Brain pericyte (primary cell): ENCODE data around the gene ZNF143.
"Not testable (repeated sequence)": the region's sequence is repeated elsewhere in the genome, so short reads cannot be mapped to it uniquely, and the experiment has no call there.

ENCODE experiments used
- DNase-seq: peaks from one replicate; pipeline ENCODE4 v3.0.0-alpha.2; 2012; ENCODE audit warnings: low read depth, low spot score

ZNF143 gene

DNA sequence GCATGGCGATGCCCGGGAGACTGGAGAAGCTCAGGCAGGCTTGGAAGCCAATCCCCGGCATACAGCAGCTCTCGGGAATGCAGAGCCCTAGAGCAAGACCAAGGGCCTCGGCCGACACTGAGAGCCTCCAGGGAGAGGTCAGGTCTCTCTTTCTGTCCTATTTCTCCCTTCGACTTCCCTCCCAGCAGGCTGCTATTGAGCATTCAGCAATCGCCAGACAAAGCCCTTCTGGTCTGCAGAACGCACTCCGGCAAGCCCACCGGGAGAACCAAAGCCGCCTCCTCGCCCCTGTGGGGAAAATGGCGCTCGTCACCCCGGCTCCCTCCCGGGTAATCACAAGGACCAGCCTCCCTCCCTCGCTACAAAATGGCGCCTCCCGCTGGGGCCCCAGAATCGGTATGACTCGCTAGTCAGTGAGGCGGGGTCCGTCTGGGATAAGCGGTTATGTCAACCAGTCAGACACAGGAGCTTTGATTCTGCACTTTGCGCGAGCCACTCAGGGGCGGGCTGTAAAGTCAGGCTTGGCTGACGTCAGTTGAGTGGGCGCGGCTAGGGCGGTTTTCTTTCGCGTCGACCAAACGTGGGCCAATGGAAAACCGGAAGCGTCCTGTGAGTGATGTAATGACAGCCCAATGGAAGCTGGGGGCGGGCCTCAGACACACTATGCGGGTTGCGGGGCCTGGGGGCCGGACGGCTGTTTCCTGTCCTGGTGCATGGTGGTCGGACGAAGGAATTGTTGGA is at the start of gene ZNF143:
TSS of gene ZNF143 (plus strand) at position 691 of the 741 bp plus-strand sequence. CDS start 10,297 bp downstream, outside the sequence.
- DNase-seq: peak; percentile 100

DNA sequence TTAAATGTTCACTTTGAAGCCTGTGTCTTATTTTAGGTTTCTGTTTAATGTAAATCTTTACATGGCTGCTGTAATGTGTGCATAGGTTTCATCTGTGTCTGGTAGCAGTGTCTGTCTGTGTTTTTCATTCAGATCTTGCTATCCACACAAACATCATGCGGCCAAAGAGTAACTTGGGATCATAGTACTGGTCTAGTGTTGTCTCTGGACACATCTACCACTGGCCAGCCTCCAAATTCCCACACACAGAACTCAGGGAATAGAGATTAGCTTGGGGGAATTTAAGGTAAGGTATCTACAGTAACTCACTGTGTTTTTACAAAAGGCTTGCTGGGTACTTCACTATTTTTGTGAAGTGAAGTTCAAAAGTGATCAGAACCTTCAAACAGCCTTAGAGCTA is 32.1 kb upstream of the ZNF143 start:
- no peak for DNase-seq

- no peak for DNase-seq
Measured at GRCh38 chr11:9438611-9439010, 22.2 kb upstream of the ZNF143 start.

GRCh38 chr11:9446230-9446629 is 14.6 kb upstream of the ZNF143 start:
- DNase-seq: no peak

DNA sequence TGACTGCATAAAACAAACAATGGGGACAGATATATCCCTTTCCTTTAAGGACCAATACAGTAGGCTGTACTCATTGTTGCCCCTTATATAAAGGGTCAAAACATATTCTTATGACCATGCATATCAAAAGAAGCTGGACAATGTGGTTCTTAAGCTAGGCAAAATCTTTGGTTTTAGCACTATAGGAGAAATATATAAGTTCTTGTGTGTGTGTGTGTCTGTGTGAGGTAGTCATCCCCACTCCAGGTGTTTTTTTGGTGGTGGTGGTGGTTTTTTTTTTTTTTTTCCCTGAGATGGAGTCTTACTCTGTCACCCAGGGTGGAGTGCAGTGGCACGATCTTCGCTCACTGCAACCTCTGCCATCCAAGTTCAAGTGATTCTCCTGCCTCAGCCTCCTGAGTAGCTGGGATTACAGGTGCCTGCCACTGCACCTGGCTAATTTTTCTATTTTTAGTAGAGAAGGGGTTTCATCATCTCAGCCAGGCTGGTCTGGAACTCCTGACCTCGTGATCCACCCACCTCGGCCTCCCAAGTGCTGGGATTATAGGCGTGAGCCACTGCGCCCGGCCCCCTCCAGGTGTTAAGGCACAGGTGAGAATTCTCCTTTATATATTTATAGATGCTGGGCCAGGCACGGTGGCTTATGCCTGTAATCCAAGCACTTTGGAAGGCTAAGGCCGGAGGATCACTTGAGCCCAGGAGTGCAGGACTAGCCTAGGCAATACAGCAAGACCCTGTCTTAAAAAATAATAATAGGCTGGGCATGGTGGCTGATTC is 12.0 kb upstream of the ZNF143 start:
- no peak for DNase-seq

GRCh38 chr11:9452023-9452422 is 8.8 kb upstream of the ZNF143 start:
- not testable (repeated sequence) for DNase-seq

DNA sequence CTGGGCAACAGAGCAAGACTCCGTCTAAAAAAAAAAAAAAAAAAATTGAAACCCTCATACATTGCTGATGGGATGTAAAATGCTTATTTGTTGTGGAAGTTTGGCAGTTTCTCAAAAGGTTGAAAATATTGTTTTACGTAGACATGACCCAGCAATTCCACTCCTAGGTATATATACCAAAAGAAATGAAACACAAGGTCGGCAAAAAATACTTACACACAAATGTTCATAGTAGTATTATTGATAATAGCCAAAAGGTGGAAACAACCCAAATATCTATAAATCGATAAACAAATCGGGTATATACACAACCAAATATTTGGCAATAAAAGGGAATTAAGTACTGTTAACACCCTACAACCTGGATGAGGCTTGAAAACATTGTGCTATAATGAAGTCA is 5.1 kb upstream of the ZNF143 start:
- no peak for DNase-seq

DNA sequence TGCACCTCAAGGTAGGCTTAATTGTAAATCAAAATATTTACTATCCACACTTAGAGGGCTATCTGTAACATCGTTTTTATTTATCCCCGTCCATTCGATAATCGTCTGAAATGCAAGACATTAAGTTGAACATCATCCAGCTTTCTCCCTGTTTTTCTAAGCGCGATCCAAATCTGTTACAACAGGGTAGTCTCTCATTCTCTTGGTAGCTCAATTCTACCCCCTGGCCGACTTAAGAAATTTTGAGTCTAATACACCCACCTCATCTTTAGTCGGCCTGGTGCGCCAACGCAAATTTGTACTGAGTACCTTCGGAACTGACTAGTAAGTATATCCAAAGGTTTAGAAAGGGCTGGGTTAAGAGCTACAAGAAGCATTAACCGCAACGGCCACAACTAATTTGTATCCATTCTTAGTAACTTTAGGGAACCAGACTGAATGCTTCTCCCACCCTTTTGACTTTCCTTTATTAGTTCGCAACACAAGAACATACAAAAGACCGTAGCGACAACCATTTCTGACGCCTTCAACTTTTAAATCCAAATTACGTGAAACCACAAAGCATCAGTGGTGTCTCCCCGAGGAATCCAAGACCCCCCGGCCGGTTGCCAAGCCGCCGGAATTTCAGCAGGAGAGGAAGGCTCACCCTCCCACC is 1.0 kb upstream of the ZNF143 start:
- no peak for DNase-seq

DNA sequence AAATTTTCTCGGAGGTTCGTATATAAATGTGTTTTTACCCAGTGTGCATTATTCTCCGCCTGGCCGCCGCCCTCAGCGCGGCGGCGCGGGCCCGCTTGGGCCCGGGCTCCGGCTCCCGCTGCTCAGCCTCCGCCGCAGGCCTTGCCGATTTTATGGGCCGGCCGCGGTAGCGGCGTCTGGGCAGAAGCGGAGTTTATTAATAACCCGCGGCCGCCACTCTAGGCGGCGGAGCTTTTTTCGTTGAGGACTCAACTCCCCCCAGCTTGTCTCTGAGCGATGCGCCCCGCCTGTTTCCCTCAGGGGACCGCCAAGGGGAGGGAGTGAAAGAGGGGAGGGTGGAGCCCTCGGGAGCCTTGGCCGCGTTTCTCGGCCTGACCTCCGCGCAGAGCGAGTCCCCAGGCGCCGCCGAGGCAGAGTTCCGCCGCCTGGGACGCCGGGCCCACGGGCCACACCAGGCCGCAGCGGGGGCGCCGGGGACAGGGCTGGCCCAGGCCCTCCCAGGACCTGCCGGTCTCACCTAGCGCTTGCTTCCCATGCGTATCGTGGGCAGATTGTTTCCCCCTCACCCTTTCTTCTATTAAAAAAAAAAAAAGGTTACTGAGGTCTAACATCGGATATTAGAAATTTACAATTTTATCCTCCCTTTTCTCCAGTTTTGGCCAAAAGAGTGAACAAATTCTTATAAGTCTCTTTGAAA is 399 bp downstream of the ZNF143 start:
- peak; percentile 57 for DNase-seq

DNA sequence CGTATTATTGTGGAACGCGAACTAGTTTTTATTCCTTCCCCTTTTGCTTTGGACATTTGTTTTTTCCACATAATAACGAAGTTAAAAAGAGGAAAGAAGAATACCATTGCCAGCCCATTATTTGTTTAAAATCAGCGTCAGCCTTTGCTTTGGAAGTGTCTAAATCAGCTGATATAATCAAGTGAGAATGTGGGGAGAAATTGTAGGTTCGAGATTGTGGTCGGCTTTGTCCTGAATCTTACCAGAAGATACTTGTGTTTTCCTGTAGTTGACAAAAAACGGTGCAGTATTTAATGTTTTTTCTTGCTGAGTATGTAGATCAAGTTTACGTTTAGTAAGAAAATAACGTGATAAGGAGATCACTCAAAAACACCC is 935 bp downstream of the ZNF143 start:
- no peak for DNase-seq

DNA sequence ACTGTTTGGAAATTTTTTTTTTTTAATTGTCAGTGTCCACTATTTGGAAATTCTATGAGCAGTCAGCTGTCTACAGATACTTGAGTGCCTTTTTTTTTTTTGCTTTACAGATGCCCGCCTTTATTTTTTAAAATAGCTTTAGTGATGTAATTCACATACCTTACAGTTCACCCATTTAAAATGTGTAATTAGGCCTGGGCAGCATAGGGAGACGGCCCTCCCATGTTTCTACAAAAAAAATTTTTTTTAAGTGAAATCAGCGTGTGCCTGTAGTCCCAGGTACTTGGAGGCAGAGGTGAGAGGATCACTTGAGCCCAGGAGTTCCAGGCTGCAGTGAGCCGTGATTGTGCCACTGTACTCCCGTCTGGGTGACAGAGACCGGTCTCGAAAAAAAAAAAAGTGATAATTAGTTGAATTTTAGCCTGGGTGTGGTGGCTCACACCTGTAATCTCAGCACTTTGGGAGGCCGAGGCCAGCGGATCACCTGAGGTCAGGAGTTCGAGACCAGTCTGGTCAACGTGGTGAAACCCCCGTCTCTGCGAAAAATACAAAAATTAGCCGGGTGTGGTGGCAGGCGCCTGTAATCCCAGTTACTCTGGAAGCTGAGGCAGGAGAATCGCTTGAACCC is 1.5 kb downstream of the ZNF143 start:
- no peak for DNase-seq

DNA sequence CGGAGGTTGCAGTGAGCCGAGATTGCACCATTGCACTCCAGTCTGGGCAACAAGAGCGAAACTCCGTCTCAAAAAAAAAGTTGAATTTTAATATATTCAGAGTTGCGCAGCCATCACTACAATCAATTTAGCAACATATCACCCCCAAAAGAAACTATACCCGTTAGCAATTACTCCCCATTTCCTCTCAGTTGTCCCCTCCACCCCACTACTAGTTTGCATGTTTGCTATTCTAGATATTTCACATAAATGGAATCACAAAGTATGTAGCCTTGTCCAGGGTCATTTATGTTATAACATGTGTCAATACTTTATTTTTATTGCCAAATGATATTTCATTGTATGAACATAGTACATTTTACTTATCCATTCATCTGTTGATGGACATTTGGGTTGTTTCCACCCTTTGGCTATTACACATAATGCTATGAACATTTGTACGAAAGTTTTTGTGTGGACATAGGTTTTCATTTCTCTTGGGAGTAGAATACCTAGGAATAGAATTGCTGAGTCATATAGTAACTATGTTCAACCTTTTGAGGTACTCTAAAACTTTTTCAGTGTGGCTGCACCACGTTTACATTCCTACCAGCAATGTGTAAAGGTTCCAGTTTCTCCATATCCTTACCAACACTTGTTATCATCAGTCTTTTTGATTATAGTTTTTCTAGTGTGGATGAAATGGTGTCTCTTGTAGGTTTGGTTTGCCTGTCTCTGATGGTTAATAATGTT is 2.2 kb downstream of the ZNF143 start:
- no peak for DNase-seq

- no peak for DNase-seq
Measured at GRCh38 chr11:9470765-9471164, 10.0 kb downstream of the ZNF143 start.

- no peak for DNase-seq
Measured at GRCh38 chr11:9473408-9473807, 12.6 kb downstream of the ZNF143 start.

- no peak for DNase-seq
Measured at GRCh38 chr11:9479899-9480298, 19.1 kb downstream of the ZNF143 start.

GRCh38 chr11:9489080-9489765 is 28.4 kb downstream of the ZNF143 start:
- DNase-seq: no peak

DNA sequence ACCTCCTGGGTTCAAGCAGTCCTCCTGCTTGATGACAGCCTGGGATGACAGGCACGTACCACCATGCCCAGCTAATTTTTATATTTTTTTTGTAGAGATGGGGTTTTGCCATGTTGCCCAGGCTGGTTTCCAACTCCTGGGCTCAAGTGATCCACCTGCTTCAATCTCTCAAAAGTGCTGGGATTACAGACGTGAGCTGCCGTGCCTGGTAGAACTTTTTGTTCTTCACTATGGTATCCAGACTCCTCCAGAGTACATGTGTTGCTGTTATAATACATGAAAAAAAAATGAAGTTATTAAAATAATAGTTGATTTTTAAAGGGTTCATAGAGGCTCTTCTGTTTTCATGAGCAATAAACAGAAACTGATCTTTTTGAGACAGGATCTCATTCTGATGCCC is 29.6 kb downstream of the ZNF143 start:
- no peak for DNase-seq

DNA sequence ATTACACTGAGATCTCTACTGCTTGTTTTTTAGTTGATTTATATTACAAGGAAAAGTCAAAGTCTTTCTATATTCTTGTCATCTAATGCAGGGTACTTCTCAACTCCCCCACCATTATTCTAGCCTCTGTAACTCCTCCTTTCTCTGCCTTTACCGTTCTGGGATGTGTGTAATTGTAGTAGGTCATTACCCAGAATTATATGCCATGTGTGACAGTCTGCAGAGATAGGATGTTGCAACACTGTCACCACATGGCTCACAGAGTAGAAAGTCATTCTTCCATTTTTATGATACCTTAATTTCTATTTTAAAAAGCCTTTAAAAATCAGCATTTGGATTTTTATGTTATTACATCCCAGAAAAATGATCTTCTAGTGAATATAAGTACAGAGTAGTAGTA is 32.7 kb downstream of the ZNF143 start:
- no peak for DNase-seq

DNA sequence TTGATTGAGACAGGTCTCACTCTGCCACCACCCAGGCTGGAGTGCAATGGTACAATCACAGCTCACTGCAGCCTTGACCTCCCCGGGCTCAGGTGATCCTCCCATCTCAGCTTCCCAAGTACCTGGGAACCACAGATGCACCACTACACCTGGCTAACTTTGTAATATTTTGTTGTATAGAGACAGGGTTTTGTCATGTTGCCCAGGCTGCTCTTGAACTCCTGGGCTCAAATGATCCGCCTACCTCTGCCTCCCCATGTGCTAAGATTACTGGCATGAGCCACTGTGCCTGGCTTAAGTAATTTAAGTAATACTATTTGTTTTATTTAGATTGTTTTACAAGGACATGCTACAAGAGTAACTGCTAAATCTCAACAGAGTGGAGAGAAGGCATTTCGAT is 33.5 kb downstream of the ZNF143 start:
- no peak for DNase-seq

DNA sequence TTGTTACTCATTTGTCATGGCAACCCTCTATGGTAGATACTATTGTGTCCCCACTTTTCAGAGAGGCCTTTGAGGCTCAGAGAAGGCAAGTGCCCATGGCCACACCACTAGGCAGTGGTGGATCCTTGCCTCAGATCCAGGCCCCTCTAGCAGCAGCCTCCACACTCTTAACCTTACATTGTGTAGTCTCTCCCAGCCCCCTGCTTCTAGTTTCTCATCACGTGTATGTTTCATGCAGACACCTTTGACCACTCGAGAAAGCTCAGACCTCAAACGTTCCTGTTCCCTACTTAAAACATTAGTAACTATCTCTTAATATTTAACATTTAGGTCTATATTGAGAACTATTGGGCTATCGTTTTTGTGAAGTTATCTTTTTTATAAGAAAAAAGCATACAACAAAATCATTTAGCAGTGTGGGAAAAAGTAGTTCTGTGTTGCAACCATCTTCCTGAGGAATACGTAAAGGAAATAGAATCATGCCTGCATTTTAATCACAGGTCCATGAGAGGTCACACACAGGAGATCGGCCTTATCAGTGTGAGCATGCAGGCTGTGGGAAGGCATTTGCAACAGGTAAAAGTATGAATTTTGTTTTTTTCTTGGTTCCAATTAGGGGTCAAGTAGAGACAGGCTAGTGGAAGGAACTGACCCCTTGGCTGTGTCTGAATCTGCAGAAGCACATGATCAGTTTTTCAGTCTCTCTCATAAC is 35.1 kb downstream of the ZNF143 start:
- no peak for DNase-seq
